ENCODE measurements around the gene ATP5ME.

The ATP5ME gene

DNA sequence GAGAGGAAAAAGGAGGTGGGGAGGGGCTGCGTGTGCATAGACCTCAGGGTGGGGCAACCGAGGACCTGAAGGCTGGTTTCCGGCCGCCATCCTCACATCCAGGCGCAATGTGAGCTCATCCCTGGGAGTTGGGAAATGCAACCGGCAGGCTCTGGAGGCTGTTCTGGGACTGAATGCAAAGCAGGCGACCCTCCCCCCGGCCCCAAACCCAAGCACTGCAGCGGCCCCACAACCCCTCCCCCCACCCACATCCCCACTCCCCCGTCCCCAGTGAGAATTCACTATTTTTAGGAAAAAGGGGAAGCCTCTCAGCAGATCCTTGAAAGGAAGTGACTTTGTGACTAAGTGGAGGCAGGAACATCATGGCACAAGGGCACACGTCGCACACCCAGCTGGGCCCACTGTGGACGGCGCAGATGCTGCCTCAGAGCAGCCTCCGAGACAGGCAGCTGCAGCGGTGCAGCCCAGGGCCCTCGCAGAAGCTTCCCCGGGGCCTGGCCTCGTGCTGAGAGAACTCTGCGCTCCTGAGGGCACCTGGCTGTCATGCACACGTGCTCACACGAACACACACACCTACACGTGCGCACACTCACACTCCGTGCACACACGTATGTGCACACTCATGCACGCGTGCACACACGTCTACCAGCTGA is 50.0 kb downstream of the ATP5ME start:
- DNase-seq = peak in 1 of 58 donors; percentile 27

DNA sequence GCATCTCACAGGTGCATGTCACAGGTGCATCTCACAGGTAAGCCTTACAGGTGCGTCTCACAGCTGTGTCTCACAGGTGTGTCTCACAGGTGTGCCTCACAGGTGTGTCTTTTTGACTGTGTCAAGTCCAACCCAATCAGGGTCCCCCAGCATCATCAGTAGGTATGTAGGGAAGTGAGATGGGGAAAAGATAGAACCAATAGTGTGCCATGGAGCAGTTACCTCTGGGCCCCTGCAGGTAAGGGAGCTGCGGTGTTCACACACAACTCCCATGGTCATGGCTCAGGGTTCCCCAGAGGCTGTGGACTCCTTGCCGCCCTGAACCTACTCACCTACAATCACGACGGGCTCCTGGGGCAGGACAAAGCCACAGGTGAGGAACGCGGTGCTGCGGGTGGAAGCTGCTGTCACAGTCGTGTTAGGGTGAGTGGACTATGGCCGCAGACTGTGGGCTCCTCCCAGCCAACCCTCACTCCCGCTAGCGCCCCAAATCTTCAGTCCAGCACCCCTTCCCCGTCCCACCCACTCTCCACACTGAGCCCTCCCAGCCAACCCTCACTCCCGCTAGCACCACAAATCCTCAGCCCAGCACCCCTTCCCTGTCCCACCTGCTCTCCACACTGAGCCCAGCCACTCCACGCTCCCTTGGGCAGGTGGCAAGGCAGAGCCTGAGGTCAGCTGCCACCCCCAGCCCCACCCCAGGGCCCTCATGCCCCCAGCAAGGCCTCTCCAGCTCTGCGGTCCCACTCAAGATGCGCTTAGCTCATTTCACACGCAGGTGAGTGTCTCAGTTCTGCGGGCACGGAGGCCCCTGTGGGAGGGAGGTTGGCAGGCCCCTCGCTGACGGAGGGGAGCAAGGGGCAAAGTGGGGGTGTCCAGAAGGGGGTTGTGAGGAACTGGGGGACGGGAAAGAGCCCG is 50.8 kb downstream of the ATP5ME start:
- DNase-seq = no peak

Data from anterior cingulate cortex (tissue), 58 donors.